ENCODE results near the gene ZBTB7B. TPM values are rescaled to one million over a fixed set of nuclear protein-coding genes. Genes with fewer than 3 reads are reported as not detected.

Gene ZBTB7B
- polyA plus RNA-seq, 2 of the 4 experiments (the other 2 are of a cell fraction) = 20.5 to 30.7 TPM

DNA sequence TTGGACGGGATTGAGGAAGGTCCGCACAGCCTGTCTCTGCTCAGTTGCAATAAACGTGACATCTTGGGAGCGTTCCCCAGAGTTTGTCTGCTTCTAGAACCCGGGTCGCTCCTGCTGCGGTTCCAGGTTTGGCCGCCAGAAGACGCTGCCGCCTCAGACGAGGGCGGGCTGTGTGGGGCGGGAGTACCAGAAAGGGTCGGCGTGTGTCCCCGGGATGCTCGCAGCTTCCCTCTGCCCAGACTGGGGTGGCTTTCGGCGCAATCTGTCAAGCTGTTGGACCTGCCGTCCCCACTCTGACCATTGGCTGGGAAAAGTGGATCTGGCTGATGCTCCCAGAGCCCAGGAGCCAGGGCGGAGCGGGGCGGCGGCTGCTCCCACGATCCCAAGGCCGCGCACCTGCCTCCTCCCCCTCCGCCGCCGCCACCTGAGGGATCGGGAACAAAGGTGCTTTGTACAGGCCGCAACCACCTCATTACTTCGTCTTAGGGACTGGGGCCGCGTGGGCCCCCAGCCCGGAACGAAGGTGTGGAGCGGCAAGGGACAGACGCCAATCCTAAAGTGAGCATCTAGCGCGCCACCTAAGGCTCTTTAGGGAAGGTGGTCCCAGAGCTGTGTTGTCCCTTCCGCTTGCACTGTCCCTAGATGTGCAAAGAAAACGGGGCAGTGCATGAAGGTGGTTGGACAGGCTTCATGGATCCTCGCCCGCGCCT is 60.3 kb downstream of the ZBTB7B start:
- FAIRE-seq (no peak), DNase-seq (ENCODE audit: low read depth in 1 of 2, low spot score in 1 of 2) (peak; percentile 72 to 76), ATAC-seq (peak; percentile 57 to 76)
- Histone ChIP-seq H3K4me2 (peak overlapping the region; percentile 91), H3K9me3 (no peaks in the 10 kb centered on the region), H3K27ac (peak overlapping the region in 1 of 2 experiments; percentile 35; a peak in 2 of 6 replicates), H3K4me1 (peaks cover 23% of the 10 kb centered on the region), H3K4me3 (peak overlapping the region; percentile 77)
- no peak for TF ChIP-seq NFE2L2 (conservative IDR thresholded peaks at IDR 0.05; ENCODE audit: low read length)
- TF ChIP-seq, protein P1, sequence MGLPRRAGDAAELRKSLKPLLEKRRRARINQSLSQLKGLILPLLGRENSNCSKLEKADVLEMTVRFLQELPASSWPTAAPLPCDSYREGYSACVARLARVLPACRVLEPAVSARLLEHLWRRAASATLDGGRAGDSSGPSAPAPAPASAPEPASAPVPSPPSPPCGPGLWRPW (IDR thresholded peaks at IDR 0.05) = no peak
- TF ChIP-seq, protein P2, sequence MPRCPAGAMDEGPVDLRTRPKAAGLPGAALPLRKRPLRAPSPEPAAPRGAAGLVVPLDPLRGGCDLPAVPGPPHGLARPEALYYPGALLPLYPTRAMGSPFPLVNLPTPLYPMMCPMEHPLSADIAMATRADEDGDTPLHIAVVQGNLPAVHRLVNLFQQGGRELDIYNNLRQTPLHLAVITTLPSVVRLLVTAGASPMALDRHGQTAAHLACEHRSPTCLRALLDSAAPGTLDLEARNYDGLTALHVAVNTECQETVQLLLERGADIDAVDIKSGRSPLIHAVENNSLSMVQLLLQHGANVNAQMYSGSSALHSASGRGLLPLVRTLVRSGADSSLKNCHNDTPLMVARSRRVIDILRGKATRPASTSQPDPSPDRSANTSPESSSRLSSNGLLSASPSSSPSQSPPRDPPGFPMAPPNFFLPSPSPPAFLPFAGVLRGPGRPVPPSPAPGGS (IDR thresholded peaks at IDR 0.05) = no peak
- TF ChIP-seq TFCP2L1 (CRISPR knock-in tag; IDR thresholded peaks at IDR 0.05) = no peak
- no peak for TF ChIP-seq HOXA7 (CRISPR knock-in tag; IDR thresholded peaks at IDR 0.05)
- TF ChIP-seq, protein P3, sequence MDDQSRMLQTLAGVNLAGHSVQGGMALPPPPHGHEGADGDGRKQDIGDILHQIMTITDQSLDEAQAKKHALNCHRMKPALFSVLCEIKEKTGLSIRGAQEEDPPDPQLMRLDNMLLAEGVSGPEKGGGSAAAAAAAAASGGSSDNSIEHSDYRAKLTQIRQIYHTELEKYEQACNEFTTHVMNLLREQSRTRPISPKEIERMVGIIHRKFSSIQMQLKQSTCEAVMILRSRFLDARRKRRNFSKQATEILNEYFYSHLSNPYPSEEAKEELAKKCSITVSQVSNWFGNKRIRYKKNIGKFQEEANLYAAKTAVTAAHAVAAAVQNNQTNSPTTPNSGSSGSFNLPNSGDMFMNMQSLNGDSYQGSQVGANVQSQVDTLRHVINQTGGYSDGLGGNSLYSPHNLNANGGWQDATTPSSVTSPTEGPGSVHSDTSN (IDR thresholded peaks at IDR 0.05) = no peak; the same call in 1 of the 2 replicates
- no peak for TF ChIP-seq CHD2 (IDR thresholded peaks at IDR 0.05; ENCODE audit: low read length, partially characterized antibody)
- no peak for TF ChIP-seq MYC (IDR thresholded peaks at IDR 0.05; ENCODE audit: borderline replicate concordance, low read length)
- TF ChIP-seq HEYL (CRISPR knock-in tag; IDR thresholded peaks at IDR 0.05) = no peak
- TF ChIP-seq, protein P4, sequence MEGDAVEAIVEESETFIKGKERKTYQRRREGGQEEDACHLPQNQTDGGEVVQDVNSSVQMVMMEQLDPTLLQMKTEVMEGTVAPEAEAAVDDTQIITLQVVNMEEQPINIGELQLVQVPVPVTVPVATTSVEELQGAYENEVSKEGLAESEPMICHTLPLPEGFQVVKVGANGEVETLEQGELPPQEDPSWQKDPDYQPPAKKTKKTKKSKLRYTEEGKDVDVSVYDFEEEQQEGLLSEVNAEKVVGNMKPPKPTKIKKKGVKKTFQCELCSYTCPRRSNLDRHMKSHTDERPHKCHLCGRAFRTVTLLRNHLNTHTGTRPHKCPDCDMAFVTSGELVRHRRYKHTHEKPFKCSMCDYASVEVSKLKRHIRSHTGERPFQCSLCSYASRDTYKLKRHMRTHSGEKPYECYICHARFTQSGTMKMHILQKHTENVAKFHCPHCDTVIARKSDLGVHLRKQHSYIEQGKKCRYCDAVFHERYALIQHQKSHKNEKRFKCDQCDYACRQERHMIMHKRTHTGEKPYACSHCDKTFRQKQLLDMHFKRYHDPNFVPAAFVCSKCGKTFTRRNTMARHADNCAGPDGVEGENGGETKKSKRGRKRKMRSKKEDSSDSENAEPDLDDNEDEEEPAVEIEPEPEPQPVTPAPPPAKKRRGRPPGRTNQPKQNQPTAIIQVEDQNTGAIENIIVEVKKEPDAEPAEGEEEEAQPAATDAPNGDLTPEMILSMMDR (IDR thresholded peaks at IDR 0.05) = peak; percentile 58
- peak; percentile 80 for TF ChIP-seq SMC3 (IDR thresholded peaks at IDR 0.05)
- TF ChIP-seq RFX5 (IDR thresholded peaks at IDR 0.05) = no peak
- TF ChIP-seq CEBPB (IDR thresholded peaks at IDR 0.05) = no peak
- no peak for TF ChIP-seq GATA3 (IDR thresholded peaks at IDR 0.05; ENCODE audit: borderline replicate concordance)
- TF ChIP-seq RAD21 (conservative IDR thresholded peaks at IDR 0.05 in 1 of 2, IDR thresholded peaks at IDR 0.05 in 1 of 2) = peak; percentile 75 to 85
- TF ChIP-seq NR3C1 (IDR thresholded peaks at IDR 0.05) = no peak
- TF ChIP-seq ZSCAN20 (CRISPR knock-in tag; IDR thresholded peaks at IDR 0.05) = no peak
- no peak for TF ChIP-seq HDAC2 (IDR thresholded peaks at IDR 0.05)
- TF ChIP-seq, protein P5, sequence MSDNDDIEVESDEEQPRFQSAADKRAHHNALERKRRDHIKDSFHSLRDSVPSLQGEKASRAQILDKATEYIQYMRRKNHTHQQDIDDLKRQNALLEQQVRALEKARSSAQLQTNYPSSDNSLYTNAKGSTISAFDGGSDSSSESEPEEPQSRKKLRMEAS (IDR thresholded peaks at IDR 0.05) = 0 out of 2 replicates have a peak, but pooled peaks have one; percentile 25
- no peak for TF ChIP-seq ZC3H11A (IDR thresholded peaks at IDR 0.05)
- 0 out of 2 replicates have a peak, but pooled peaks have one; percentile 27 for TF ChIP-seq KDM1A (IDR thresholded peaks at IDR 0.05; ENCODE audit: low read depth)
- no peak for TF ChIP-seq TP53 (CRISPR knock-in tag; IDR thresholded peaks at IDR 0.05)
- TF ChIP-seq, protein P6, sequence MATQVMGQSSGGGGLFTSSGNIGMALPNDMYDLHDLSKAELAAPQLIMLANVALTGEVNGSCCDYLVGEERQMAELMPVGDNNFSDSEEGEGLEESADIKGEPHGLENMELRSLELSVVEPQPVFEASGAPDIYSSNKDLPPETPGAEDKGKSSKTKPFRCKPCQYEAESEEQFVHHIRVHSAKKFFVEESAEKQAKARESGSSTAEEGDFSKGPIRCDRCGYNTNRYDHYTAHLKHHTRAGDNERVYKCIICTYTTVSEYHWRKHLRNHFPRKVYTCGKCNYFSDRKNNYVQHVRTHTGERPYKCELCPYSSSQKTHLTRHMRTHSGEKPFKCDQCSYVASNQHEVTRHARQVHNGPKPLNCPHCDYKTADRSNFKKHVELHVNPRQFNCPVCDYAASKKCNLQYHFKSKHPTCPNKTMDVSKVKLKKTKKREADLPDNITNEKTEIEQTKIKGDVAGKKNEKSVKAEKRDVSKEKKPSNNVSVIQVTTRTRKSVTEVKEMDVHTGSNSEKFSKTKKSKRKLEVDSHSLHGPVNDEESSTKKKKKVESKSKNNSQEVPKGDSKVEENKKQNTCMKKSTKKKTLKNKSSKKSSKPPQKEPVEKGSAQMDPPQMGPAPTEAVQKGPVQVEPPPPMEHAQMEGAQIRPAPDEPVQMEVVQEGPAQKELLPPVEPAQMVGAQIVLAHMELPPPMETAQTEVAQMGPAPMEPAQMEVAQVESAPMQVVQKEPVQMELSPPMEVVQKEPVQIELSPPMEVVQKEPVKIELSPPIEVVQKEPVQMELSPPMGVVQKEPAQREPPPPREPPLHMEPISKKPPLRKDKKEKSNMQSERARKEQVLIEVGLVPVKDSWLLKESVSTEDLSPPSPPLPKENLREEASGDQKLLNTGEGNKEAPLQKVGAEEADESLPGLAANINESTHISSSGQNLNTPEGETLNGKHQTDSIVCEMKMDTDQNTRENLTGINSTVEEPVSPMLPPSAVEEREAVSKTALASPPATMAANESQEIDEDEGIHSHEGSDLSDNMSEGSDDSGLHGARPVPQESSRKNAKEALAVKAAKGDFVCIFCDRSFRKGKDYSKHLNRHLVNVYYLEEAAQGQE (IDR thresholded peaks at IDR 0.05) = no peak
- ChIA-PET CTCF (interaction anchor here (0.5 to 27.3 kb wide), 10 partner anchors 10 to 656 kb away, joined by 3 to 350 read pairs (median 4); partner anchors contain the start of genes ADAM15, EFNA3 and KRTCAP2), POLR2A (interaction anchor here (0.5 to 1.7 kb wide), 3 partner anchors 22 to 110 kb away, joined by 3 to 5 read pairs (median 3); partner anchors contain the start of gene KRTCAP2)
- WGBS (ENCODE audit: missing lambda C conversion rate) = 11% methylated on average over 31 of the region's 46 CpGs

Data from A549 (cell line).